Fibroblast of peridontal ligament (primary cell): ENCODE data around the gene SRRM3.
A peak's percentile ranks its signal among the peaks of the same experiment; 100 is the strongest.
"Not testable (repeated sequence)": the region's sequence is repeated elsewhere in the genome, so short reads cannot be mapped to it uniquely, and the experiment has no call there.

Source experiments
- DNase-seq: peaks from one replicate; pipeline ENCODE4 v3.0.0-alpha.2; 2010; ENCODE audit errors: extremely low read depth

The SRRM3 gene

DNA sequence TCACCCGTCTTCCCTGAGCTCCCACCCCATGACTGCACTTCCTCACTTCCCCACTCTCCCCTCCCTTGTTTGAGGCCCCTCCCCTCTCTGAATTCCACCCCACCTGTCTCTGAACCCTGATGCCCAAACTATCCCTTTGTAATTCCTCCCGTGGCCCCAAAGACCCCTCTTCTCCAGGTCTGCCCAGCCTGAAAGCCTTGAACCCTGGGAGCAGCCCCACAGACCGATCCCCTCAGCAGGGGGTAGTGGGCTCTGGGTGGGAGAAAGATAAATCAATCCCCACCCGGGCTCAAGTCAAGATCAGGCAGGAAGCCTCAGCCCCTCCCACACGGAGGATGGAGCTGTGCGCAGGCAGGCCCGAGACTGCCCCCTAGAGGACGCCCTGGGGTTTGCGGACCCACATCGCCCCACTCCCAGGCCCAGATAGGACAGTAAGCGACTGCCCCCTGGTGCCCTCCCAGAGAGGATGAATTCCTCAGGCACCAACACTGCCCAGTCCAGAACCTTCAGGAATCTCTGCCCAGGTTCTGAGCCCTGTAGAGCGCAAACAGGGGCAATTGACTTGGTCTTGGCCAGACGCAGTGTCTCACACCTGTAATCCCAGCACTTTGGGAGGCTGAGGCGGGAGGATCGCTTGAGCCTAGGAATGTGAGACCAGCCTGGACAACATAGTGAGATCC is 112.5 kb downstream of the SRRM3 start:
- DNase-seq: peak; percentile 91

DNA sequence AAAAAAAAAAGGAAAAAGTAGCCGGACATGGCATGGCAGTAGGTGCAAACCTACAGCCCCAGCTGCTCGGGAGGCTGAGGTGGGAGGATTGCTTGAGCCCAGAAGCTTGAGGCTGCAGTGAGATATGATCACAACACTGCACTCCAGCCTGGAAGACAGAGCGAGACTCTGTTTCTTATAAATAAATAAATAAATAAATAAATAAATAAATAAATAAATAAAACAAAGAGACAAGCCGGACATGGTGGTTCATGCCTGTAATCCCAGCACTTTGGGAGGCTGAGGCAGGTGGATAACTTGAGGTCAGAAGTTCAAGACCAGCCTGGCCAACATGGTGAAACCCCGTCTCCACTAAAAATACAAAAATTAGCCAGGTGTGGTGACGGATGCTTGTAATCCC is 113.0 kb downstream of the SRRM3 start:
- DNase-seq: not testable (repeated sequence)

DNA sequence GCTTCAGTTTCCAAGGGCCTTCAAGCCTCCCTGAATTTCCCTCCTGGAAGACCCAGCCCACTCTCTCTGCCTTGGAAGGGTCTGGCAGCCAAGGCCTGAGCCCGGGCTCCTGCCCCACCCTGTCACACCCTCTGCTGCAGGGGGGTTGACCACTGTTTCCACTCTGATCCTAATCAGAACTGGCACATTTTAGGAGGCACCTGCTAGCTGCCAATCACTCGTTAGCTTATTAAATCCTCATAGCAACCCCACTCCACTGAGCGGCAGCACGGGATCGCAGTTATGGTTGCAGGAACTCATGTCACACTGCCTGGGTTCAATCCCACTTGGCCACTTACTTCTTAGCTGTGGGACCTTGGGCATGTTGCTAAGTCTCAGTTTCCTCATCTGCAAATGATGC is 113.7 kb downstream of the SRRM3 start:
- DNase-seq: no peak

DNA sequence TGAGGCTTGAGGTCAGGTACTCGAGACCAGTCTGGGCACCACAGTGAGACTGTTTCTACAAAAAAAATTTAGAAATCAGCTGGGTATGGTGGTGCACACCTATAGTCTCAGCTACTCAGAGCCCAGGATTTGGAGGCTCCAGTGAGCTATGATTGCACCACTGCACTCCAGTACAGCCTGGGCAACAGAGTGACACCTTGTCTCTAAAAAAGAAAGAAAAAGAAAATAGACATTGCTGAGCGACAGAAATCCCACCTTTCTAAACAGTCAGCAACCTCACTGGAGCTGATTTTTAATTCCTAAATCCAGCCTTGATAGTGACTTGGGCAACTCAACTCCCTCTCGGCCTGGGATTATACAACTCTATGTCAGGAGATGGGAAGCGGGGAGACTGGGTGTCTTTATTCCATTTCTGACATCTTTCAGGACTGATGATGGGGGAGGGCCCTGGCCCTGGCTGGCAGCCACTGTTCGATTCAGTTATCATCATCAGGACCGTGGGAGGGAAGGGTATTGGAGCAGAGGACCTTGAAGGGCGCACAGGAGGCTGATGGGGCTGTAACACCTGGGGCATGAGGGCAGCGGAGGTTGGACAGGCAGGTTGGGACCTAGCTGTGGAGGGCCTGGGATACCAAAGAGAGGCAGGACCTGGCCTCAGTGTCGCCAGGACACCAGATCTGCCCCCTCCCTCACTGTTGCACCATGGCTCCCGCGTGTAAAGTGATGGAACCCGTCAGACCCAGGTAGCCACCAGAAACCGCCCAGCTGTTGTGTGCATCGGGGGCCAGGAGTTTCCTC is 115.5 kb downstream of the SRRM3 start:
- no peak for DNase-seq

DNA sequence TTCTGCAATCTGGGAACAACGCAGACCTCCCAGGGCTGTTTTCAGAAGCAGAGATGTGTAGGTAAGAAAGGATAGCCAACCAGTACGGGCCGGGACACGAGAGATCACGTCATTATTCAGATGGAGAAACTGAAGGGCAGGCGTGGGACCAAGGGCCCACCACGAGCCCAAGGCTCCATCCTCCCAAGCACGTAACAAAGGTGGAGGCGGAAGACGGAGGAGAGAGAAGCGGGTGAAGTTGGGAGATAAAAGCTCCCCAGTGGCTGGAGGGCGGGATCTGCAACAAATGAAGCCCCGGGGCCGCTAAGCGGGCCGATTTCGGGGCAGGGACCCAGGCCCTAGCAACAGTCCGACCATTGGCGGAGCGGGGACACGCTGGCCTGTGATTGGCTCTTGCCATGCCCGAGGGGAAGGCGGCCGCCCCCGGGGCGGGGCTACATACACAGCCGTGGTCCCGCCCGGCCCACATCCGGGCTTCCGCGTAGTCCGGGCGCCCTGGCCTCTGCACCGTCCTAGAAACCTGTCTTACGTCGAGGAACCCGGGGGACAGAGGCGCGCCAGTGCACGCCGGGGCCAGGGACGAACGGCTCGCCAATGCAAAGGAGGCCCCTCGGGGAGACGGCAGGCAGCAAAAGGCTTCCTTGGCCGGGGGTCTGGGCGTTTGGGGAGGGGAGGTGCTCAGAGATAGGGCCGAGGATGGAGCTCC is 116.2 kb downstream of the SRRM3 start:
- peak; percentile 91 for DNase-seq

DNA sequence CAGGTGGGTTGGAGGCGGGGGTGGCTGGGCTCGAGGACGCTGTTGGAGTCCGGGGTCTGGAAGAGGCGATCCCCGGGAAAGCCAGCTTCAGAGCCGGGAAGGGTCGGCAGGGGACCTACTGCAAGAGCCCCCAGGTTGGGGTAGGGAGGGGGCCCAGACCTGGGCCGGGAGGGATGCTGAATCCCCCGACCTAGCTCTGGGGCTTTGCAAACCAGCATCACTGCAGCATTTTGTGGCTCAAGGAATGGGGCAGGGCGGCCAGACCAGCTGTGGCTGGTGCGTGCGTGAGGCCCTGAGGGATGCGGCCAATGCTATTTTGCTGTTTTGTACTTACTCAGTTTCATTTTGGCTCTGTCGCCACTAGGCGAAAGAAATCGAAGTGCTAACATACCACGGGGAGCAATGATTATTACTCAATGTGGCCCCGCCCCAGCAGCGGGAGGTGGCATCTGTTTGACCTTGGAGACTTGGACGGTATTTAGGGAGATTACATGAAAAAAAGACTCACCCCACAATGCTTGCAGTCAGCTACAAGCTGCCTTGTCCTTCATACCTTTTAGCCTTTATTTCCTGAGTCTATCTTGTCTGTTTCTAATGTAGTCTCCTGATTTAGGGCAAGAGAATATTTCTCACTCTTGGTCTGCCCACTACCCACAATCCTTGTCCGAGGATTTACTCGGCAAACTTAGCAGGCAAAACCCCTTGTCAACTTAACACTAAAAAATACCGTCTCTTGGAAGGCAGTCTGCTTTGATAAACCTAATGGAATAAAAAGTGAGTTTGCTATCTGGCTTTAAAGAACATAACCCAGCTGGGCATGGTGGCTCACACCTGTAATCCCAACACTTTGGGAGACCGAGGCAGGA is 117.0 kb downstream of the SRRM3 start:
- peak; percentile 96 for DNase-seq

DNA sequence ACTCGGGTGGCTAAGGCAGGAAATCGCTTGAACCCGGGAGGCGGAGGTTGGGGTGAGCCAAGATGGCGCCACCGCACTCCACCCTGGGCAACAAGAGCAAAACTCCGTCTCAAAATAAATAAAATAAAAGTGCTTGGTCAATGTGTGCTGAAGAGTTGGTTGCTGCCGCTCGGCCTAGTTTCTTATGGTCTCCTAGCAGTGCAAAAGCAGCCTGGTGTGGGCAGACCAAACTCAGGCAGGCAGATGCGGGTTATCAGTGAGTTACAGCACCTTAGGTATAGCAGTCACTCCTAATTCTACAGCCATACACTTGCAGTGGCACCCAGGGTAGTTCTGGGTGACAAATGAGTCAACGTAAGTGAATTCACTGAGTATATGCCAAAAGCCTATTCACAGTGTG is 123.4 kb downstream of the SRRM3 start:
- DNase-seq: no peak

DNA sequence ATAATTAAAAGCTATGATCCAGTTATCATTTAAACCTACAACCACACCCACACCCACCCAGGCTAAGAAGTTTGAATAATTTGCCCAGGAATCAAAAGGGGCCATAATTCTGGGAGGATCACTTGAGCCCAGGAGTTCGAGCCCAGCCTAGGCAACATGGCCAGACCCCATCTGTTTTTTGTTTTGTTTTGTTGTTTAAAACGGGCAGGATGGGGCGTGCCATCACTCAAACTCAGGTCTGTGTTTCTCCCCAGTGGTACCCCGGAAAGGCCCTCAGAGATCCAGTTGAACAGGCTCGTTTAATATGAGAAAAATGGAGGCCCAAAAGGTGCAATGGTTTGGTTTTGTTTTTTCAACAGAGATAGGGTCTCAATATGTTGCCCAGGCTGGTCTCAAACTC is 124.1 kb downstream of the SRRM3 start:
- DNase-seq: no peak

DNA sequence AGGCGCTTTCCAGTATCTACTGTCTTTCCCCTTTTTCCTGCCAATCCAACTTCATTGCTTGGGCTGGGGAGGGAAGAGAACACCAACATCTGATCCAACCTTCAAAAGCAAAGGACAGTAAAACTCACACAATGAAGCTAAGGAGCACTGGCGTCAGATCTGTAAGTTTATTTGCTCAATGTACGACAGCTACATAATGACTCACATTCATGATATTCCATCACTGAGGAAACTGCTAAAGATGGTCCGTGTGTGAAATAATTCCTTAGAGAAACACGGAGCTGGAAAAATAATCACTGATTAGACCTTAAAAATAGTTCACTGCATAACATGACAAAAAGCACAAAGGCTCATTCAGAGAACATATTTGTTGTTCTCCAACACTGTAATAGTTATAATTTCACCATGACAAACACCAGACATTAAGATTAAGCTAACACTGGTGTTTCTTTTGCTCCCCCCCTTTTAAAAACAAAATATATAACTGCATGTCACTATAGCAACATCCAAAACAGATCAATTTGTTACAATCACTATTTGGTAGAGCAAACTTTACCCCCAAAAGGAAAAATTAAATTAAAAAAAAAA is 125.0 kb downstream of the SRRM3 start:
- peak; percentile 65 for DNase-seq

DNA sequence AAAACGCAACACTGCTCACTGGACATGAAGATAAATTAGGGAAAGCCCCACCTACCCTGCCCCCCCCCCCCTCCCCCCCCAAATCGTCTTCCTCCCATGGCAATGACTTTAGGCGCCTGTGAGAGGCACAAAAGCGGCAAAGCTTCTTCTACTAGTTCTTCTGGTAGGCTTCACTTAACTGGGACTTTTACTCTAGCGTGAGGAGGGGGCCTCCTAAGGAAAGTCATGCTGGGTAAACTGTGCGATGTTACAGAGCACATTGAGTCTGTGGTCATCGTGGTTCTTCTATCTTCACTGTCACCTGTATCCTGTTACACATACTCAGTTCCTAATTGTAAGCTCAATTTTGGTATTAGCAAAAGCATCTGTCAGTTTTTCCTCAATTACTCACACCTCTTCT is 125.9 kb downstream of the SRRM3 start:
- no peak for DNase-seq

DNA sequence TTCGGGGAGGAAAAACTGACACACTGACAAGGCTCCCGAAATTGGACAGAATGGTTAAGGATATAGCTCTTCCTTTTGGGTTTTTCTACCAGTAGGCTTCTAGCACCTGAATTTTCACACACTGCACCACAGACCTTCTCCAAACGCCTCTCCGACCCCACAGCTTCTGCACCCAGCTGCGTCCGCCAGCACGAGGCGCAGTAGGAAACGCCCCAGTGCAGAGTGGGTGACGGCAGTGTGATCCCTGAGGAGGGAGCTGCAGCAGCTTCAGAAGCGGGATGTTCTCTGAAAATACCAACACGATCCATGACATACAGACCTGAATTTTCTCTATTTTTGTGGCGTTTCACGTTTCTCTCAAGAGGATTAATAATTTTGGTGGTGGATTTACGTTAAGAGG is 126.7 kb downstream of the SRRM3 start:
- DNase-seq: no peak

DNA sequence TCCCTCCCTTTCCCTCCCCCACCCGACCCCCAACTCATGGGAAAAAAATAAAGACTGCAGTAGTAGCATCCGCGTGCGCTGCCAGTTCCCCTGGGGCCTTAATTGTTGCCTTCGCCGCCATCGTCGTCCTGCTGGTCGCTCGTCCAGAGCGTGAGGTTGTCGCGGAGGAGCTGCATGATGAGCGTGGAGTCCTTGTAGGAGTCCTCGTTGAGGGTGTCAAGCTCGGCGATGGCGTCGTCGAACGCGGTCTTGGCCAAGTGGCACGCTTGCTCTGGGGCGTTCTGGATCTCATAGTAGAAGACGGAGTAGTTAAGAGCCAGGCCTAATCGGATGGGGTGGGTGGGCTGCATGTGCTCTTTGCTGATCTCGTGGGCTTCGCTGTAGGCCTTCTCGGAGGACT is 127.8 kb downstream of the SRRM3 start:
- DNase-seq: no peak

DNA sequence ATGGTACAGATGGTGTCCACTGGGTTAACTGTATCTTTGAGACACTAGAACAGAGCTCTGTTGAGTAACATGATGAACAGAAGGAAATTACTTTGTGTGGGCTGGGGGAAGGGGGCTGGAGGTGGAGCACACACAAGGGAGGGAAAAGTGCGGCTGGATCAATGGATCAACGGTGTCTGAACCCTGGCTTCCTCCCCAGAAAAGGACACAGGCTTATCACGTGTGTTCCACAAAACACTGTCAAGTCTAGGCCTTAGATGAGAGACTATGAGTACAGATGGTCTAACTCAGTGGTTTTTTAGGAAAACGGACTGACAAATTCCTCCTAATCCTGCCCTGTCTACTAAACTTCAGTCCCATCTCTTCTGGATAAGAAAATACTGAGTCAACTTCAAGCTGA is 128.6 kb downstream of the SRRM3 start:
- no peak for DNase-seq

DNA sequence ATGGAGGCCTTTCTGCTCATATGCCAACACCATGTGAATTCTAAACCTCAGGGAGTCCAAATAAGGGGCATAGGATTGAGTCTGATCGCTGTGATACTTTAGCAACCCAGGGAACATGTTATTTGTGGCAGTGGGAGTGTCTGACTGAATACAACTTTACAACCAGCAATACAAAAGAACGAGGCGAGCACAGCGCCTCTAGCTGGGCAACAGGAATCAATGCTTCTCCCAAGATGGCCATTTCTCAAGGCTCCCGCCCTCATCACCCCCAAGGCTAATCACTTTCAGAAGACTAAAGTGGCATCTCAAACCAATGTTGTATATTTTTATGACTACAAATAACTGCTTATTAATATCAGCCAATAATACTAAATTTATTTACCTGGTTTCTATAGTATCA is 129.0 kb downstream of the SRRM3 start:
- no peak for DNase-seq

DNA sequence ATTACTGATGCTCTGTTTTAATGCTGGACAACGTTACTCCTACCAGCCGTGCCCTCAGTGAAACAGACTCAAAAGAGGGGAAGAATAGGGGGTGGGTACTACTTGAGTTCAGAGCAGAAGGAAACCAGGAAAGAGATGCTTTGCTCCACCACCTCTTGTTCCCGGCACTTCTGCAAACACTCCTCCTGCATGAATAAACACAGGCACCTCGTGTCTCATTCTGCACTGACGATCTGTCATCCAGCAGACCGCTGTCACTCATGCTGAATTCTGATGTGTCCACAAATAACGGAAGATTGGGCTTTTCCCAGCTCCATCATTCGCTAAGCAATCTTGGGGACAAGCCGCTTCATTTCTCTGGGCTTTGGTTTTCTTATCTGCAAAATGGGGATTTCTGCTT is 130.4 kb downstream of the SRRM3 start:
- no peak for DNase-seq

DNA sequence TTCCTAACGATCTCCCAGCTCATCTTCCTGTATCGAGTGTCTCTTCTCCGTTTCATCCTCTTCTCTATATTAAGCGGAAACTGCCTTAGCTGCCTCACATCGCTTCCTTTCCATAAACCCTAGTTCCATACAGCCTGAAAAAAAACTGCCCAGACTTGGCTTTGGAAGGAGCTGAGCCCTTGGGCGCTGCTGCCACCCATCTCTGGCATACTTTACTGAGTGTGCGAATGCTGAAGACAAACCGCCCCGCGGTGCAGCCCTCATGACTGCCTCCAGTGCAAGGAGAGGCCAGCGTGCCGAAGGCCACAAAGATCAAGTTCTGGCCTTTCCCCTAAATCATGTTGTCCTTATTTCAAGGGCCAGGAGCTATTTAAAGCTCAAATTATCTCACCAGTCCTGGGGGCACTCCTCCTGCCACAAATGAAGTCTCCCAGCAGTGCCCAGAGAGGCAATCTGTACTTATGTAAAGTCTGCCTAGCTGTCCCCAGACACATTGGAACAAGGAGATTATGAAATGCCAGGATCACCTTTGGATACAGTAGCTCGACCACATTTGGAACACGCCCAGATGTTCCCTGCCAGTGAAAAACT is 131.9 kb downstream of the SRRM3 start:
- no peak for DNase-seq

DNA sequence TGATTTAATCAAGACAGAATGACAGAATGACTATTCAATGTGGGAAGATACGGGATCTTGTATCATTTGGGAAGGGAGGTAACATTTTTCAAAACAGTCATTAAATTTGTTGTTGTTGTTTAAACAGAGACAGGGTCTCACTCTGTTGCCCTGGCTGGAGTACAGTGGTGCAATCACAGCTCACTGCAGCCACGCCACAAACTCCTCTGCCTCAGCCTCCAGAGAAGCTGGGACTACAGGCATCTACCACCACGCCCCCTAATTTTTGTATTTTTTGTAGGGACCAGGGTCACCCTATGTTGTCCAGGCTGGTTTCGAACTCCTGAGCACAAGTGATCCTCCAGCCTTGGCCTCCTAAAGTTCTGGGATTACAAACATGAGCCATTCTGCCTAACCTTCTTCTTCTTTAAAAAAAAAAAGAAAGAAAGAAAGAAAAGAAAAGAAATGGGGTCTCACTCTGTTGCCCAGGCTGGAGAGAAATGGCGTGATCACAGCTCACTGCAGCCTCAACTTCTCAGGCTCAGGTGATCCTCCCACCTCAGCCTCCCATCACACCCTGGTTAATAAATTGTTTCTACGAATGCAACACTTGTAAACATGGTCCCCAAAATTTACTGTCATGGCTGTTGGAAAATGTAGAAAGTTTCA is 132.7 kb downstream of the SRRM3 start:
- no peak for DNase-seq

DNA sequence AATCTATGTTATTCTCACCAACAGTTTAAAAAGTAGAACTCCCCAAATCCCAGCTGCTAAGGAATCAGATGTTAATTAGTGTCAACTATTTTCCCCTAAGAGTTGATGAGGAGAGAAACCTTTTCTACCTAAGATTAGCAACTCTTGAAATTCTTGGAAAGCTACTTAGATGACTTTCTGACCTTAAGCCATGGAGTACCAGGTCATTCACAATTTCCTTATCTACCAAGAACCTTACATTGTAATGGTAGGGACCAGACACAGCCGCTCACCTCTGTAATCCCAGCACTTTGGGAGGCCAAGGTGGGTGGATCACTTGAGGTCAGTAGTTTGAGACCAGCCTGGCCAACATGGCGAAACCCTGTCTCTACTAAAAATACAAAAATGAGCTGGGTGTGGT is 133.7 kb downstream of the SRRM3 start:
- DNase-seq: not testable (repeated sequence)

DNA sequence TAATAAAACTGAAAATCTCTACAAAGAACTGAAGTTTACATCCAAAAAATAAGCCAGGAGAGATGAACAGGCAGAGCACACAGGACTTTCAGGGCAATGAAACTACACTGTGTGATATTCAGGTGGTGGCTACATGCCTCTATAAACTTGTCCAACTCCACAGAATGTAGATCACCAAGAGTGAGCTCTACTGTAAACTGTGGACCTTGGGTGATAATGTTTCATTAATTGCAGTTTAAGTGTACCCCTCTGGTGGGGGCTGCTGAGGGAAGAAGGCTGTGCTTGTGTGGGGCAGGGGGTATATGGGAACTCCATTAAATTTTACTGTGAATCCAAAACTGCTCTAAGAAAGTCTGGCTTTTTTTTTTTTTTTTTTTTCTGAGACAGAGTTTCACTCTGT is 134.4 kb downstream of the SRRM3 start:
- DNase-seq: no peak
